T-helper 17 cell (primary cell): ENCODE measurements around the gene GLTP. TPM values are rescaled to one million over a fixed set of nuclear protein-coding genes. Genes with fewer than 3 reads are reported as not detected.

Source experiments
- ATAC-seq: fragments of 150-1000 bp; cut with Tn5 transposase; 2 replicates; pipeline ENCODE4 v1.10.0; 2021; ENCODE audit warnings: mild to moderate bottlenecking, moderate library complexity
- DNase-seq, 3 donors: peaks; one replicate each; pipeline versions ENCODE4 v3.0.0 to v3.0.0-alpha.2; 2020 to 2021
- H3K9me3 ChIP-seq: one replicate; pipeline ENCODE4 v1.7.0; 2013; ENCODE audit warnings: low read length, mild to moderate bottlenecking; ENCODE audit not compliant: control insufficient read depth, poor library complexity, severe bottlenecking
- H3K27ac Mint-ChIP-seq: one replicate; pipeline ENCODE4 v1.8.0; 2022; ENCODE audit warnings: mild to moderate bottlenecking, moderate library complexity, mixed read lengths
- H3K27me3 Mint-ChIP-seq: one replicate; pipeline ENCODE4 v1.8.0; 2022; ENCODE audit warnings: mixed read lengths
- H3K36me3 Mint-ChIP-seq: one replicate; pipeline ENCODE4 v1.8.0; 2022; ENCODE audit warnings: low read depth, mixed read lengths
- H3K4me1 Mint-ChIP-seq: one replicate; pipeline ENCODE4 v1.8.0; 2022; ENCODE audit warnings: mild to moderate bottlenecking, mixed read lengths
- H3K4me3 Mint-ChIP-seq: one replicate; pipeline ENCODE4 v1.8.0; 2022; ENCODE audit warnings: mild to moderate bottlenecking, moderate library complexity, mixed read lengths
- total RNA-seq, 4 donors: library from RNA in 2 of 4; stranded (reverse) in 2 of 4; gene quantifications; one replicate each; pipeline ENCODE4 v1.2.3 and lab custom pipeline; 2022 to 2026

Gene GLTP
- total RNA-seq, 2 donors from 2014 or later = 28.3 to 29.4 TPM

- DNase-seq (no peak), ATAC-seq (no peak)
- H3K9me3 ChIP-seq = no peaks in the 10 kb centered on the region
- peak overlapping the region; percentile 73 for H3K27ac Mint-ChIP-seq
- H3K4me3 Mint-ChIP-seq = no peak overlapping the region
- H3K27me3 Mint-ChIP-seq = peaks cover 18% of the 10 kb centered on the region
- H3K36me3 Mint-ChIP-seq = peaks cover 2% of the 10 kb centered on the region
- H3K4me1 Mint-ChIP-seq = peaks cover 2% of the 10 kb centered on the region
Observed at GRCh38 chr12:109839444-109839843, 40.9 kb downstream of the GLTP start.

GRCh38 chr12:109836916-109837315 lies 43.4 kb downstream of the GLTP start:
- Mint-ChIP-seq H3K36me3 (peaks cover 6% of the 10 kb centered on the region), H3K27me3 (peaks cover 34% of the 10 kb centered on the region), H3K4me3 (no peak overlapping the region), H3K27ac (no peak overlapping the region), H3K4me1 (peaks cover 2% of the 10 kb centered on the region)
- no peaks in the 10 kb centered on the region for H3K9me3 ChIP-seq
- ATAC-seq = no peak
- no peak for DNase-seq

- H3K27me3 Mint-ChIP-seq = peaks cover 45% of the 10 kb centered on the region
Observed at GRCh38 chr12:109835827-109836226, 44.5 kb downstream of the GLTP start.

GRCh38 chr12:109833307-109834189 lies 46.8 kb downstream of the GLTP start, which contains the start of gene TRPV4:
TSS of gene TRPV4 (minus strand) at chr12:109833398. CDS start at chr12:109814796, 18,602 bp downstream.
- H3K27me3 Mint-ChIP-seq = peaks cover 43% of the 10 kb centered on the region
- no peak for ATAC-seq
- no peaks in the 10 kb centered on the region for H3K9me3 ChIP-seq
- H3K27ac Mint-ChIP-seq = no peak within 1 kb of the TSS
- H3K4me1 Mint-ChIP-seq = no peaks in the 10 kb centered on the region
- DNase-seq = no peak
- peaks cover 4% of the 10 kb centered on the region for H3K36me3 Mint-ChIP-seq
- peak within 1 kb of the TSS; percentile 71 for H3K4me3 Mint-ChIP-seq

More at GRCh38 chr12:109835827-109836226, 44.5 kb downstream of the GLTP start:
- H3K27ac Mint-ChIP-seq = no peak overlapping the region
- peaks cover 6% of the 10 kb centered on the region for H3K36me3 Mint-ChIP-seq
- H3K4me1 Mint-ChIP-seq = peaks cover 2% of the 10 kb centered on the region
- DNase-seq (no peak), ATAC-seq (no peak)
- H3K4me3 Mint-ChIP-seq = no peak overlapping the region
- H3K9me3 ChIP-seq = no peaks in the 10 kb centered on the region

GRCh38 chr12:109832541-109833306 lies 47.6 kb downstream of the GLTP start:
- Mint-ChIP-seq H3K4me3 (no peak overlapping the region), H3K36me3 (peaks cover 4% of the 10 kb centered on the region), H3K4me1 (peaks cover 1% of the 10 kb centered on the region), H3K27ac (no peak overlapping the region), H3K27me3 (peaks cover 47% of the 10 kb centered on the region)
- no peaks in the 10 kb centered on the region for H3K9me3 ChIP-seq
- no peak for DNase-seq
- ATAC-seq = no peak

- ATAC-seq (no peak), DNase-seq (no peak)
- Mint-ChIP-seq H3K4me1 (peaks cover 5% of the 10 kb centered on the region), H3K4me3 (no peak overlapping the region), H3K27me3 (peaks cover 54% of the 10 kb centered on the region), H3K36me3 (peaks cover 4% of the 10 kb centered on the region), H3K27ac (no peak overlapping the region)
- no peaks in the 10 kb centered on the region for H3K9me3 ChIP-seq
Observed at GRCh38 chr12:109831929-109832328, 48.4 kb downstream of the GLTP start.

GRCh38 chr12:109831365-109831764 lies 49.0 kb downstream of the GLTP start:
- Mint-ChIP-seq H3K4me1 (peaks cover 7% of the 10 kb centered on the region), H3K36me3 (peaks cover 4% of the 10 kb centered on the region), H3K27me3 (peaks cover 59% of the 10 kb centered on the region), H3K4me3 (no peak overlapping the region), H3K27ac (no peak overlapping the region)
- H3K9me3 ChIP-seq = no peaks in the 10 kb centered on the region
- DNase-seq (no peak), ATAC-seq (no peak)

GRCh38 chr12:109830718-109831117 lies 49.6 kb downstream of the GLTP start:
- ATAC-seq = no peak
- Mint-ChIP-seq H3K4me3 (no peak overlapping the region), H3K4me1 (peaks cover 7% of the 10 kb centered on the region), H3K27ac (no peak overlapping the region), H3K36me3 (peaks cover 4% of the 10 kb centered on the region), H3K27me3 (peaks cover 60% of the 10 kb centered on the region)
- no peak for DNase-seq
- H3K9me3 ChIP-seq = no peaks in the 10 kb centered on the region

- peaks cover 61% of the 10 kb centered on the region for H3K27me3 Mint-ChIP-seq
- H3K27ac Mint-ChIP-seq = no peak overlapping the region
- H3K4me1 Mint-ChIP-seq = peaks cover 7% of the 10 kb centered on the region
- no peak overlapping the region for H3K4me3 Mint-ChIP-seq
- no peak for ATAC-seq
- no peak for DNase-seq
- H3K9me3 ChIP-seq = no peaks in the 10 kb centered on the region
- peaks cover 4% of the 10 kb centered on the region for H3K36me3 Mint-ChIP-seq
Observed at GRCh38 chr12:109830267-109830666, 50.1 kb downstream of the GLTP start.

- peaks cover 4% of the 10 kb centered on the region for H3K36me3 Mint-ChIP-seq
- H3K4me3 Mint-ChIP-seq = no peak overlapping the region
- peaks cover 55% of the 10 kb centered on the region for H3K27me3 Mint-ChIP-seq
- DNase-seq (no peak), ATAC-seq (no peak)
- H3K9me3 ChIP-seq = no peaks in the 10 kb centered on the region
- H3K27ac Mint-ChIP-seq = no peak overlapping the region
- peaks cover 7% of the 10 kb centered on the region for H3K4me1 Mint-ChIP-seq
Observed at GRCh38 chr12:109829667-109830066, 50.7 kb downstream of the GLTP start.

GRCh38 chr12:109828754-109829511 lies 51.4 kb downstream of the GLTP start:
- H3K36me3 Mint-ChIP-seq = peaks cover 4% of the 10 kb centered on the region
- H3K27ac Mint-ChIP-seq = no peak overlapping the region
- peaks cover 48% of the 10 kb centered on the region for H3K27me3 Mint-ChIP-seq

GRCh38 chr12:109827566-109828550 lies 52.5 kb downstream of the GLTP start:
- H3K4me1 Mint-ChIP-seq = peaks cover 7% of the 10 kb centered on the region
- H3K27me3 Mint-ChIP-seq = peaks cover 42% of the 10 kb centered on the region
- H3K4me3 Mint-ChIP-seq = no peak overlapping the region
- ATAC-seq (peak; percentile 50), DNase-seq (no peak)
- no peaks in the 10 kb centered on the region for H3K36me3 Mint-ChIP-seq
- H3K27ac Mint-ChIP-seq = no peak overlapping the region
- no peaks in the 10 kb centered on the region for H3K9me3 ChIP-seq

More at GRCh38 chr12:109828754-109829511, 51.4 kb downstream of the GLTP start:
- ATAC-seq = no peak
- Mint-ChIP-seq H3K4me1 (peaks cover 7% of the 10 kb centered on the region), H3K4me3 (no peak overlapping the region)
- H3K9me3 ChIP-seq = no peaks in the 10 kb centered on the region
- DNase-seq = no peak
